Gastroesophageal sphincter (tissue), 4 donors: ENCODE results near the gene ARHGEF6. TPM values are rescaled to one million over a fixed set of nuclear protein-coding genes. Genes with fewer than 3 reads are reported as not detected.
A peak's percentile ranks its signal among the peaks of the same experiment; 100 is the strongest.

Experiments
- ATAC-seq: fragments of 150-250 bp; one replicate; pipeline ENCODE4 v1.9.1; 2016; ENCODE audit warnings: mild to moderate bottlenecking, moderate library complexity
- H3K27ac ChIP-seq, 4 donors: fragments of 200-600 bp; sonication (generic) in 3 of 4; 1 replicate in 3 of 4; 2 replicates in 1 of 4; pipeline ENCODE4 v1.5.1; 2016 to 2019
- H3K27me3 ChIP-seq: fragments of 200-600 bp; sonication (generic); one replicate; pipeline ENCODE4 v1.5.1; 2019
- H3K36me3 ChIP-seq, 2 donors: fragments of 200-600 bp; sonication (generic); one replicate each; pipeline ENCODE4 v1.5.1; 2019; ENCODE audit warnings: control low read depth in 1 of 2
- H3K4me1 ChIP-seq, 3 donors: fragments of 200-600 bp; sonication (generic); 1 replicate in 2 of 3; 2 replicates in 1 of 3; pipeline ENCODE4 v1.5.1; 2016 to 2019; ENCODE audit warnings: control low read depth in 2 of 3
- H3K4me3 ChIP-seq, 2 donors: fragments of 200-600 bp; sonication (generic); one replicate each; pipeline ENCODE4 v1.5.1; 2019; ENCODE audit warnings: mild to moderate bottlenecking in 1 of 2, moderate library complexity in 1 of 2
- H3K9me3 ChIP-seq, 3 donors: fragments of 200-600 bp; sonication (generic); one replicate each; pipeline ENCODE4 v1.5.1; 2017 to 2019; ENCODE audit warnings: control low read depth in 2 of 3
- EP300 ChIP-seq: sonication (generic); formaldehyde crosslinking; IDR thresholded peaks from one replicate; pipeline ENCODE4 v1.6.1; 2017; ENCODE audit warnings: antibody characterized with exemption, mild to moderate bottlenecking
- POLR2A ChIP-seq, 2 donors: fragments of 450-650 bp; IDR thresholded peaks; one replicate each; pipeline ENCODE4 v1.6.1; 2017; ENCODE audit warnings: antibody characterized with exemption in 2 of 2, mild to moderate bottlenecking in 2 of 2, moderate library complexity in 1 of 2
- POLR2AphosphoS5 ChIP-seq: sonication (generic); formaldehyde crosslinking; IDR thresholded peaks from one replicate; pipeline ENCODE4 v1.6.1; 2017; ENCODE audit warnings: antibody characterized with exemption
- WGBS, 2 donors: methylation state at CpG; one replicate each; pipeline ENCODE4 v1.1.5; 2018; ENCODE audit warnings: low coverage in 1 of 2; 5-methylcytosine and 5-hydroxymethylcytosine counted together
- total RNA-seq, 4 donors: library from RNA; depleted of rRNA; stranded (reverse); fragments of >200 nt; gene quantifications; one replicate each; pipeline ENCODE4 v1.1.0, GENCODE V29; 2016
- TF ChIP-seq, protein P1 (sequence below), 4 experiments: fragments of 200-600 bp in 2 of 4; fragments of 450-650 bp in 2 of 4; sonication (generic) in 1 of 4; IDR thresholded peaks; one replicate each; pipeline ENCODE4 v1.5.1; 2017 to 2019; ENCODE audit warnings: antibody characterized with exemption in 4 of 4, mild to moderate bottlenecking in 2 of 4, moderate library complexity in 2 of 4

The ARHGEF6 gene
- total RNA-seq, 4 donors from 2014 or later = 14.2 to 18.5 (median 16.3) TPM

GRCh38 chrX:136731207-136731782 is 49.4 kb downstream of the ARHGEF6 start:
- 55 to 66% methylated on average over 4 to 5 of the region's 5 CpGs for WGBS, 2 donors

DNA sequence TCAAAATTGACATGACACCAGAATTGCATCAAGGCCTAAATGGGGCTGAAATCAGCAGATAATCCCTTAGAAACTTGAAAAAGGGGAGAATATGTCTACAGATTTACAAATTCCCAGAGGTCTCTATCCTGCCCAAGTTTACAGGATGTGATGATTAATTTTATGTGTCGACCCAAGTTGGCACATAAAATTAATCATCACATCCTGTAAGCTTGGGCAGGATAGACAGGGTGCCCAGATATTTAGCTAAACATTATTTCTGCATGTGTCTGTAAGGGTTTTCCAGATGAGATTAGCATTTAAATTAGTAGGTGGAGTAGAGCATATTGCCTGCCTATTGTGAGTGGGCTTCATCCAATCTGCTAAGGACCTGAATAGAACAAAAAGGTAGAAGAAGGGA is 52.3 kb downstream of the ARHGEF6 start:
- Histone ChIP-seq H3K27ac (no peak overlapping the region), H3K4me1 (no peaks in the 10 kb centered on the region), H3K36me3 (no peaks in the 10 kb centered on the region), H3K27me3 (no peaks in the 10 kb centered on the region), H3K9me3 (no peaks in the 10 kb centered on the region), H3K4me3 (no peak overlapping the region)
- 50 to 60% methylated on average over 1 of the region's 1 CpG for WGBS, 2 donors
- TF ChIP-seq POLR2A (IDR thresholded peaks at IDR 0.05) = no peak
- TF ChIP-seq, protein P1, sequence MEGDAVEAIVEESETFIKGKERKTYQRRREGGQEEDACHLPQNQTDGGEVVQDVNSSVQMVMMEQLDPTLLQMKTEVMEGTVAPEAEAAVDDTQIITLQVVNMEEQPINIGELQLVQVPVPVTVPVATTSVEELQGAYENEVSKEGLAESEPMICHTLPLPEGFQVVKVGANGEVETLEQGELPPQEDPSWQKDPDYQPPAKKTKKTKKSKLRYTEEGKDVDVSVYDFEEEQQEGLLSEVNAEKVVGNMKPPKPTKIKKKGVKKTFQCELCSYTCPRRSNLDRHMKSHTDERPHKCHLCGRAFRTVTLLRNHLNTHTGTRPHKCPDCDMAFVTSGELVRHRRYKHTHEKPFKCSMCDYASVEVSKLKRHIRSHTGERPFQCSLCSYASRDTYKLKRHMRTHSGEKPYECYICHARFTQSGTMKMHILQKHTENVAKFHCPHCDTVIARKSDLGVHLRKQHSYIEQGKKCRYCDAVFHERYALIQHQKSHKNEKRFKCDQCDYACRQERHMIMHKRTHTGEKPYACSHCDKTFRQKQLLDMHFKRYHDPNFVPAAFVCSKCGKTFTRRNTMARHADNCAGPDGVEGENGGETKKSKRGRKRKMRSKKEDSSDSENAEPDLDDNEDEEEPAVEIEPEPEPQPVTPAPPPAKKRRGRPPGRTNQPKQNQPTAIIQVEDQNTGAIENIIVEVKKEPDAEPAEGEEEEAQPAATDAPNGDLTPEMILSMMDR (IDR thresholded peaks at IDR 0.05) = no peak
- TF ChIP-seq POLR2AphosphoS5 = no peak
- TF ChIP-seq EP300 = no peak
- no peak for ATAC-seq

More at GRCh38 chrX:136731207-136731782, 49.4 kb downstream of the ARHGEF6 start:
- H3K4me1 ChIP-seq = no peaks in the 10 kb centered on the region
- H3K27me3 ChIP-seq = no peaks in the 10 kb centered on the region
- no peaks in the 10 kb centered on the region for H3K36me3 ChIP-seq
- H3K4me3 ChIP-seq = no peak overlapping the region
- no peaks in the 10 kb centered on the region for H3K9me3 ChIP-seq
- H3K27ac ChIP-seq = no peak overlapping the region
- TF ChIP-seq POLR2AphosphoS5 (no peak), EP300 (no peak), POLR2A (IDR thresholded peaks at IDR 0.05) (no peak)
- TF ChIP-seq, protein P1 (IDR thresholded peaks at IDR 0.05) = no peak
- ATAC-seq = no peak

- peak; percentile 71 for ATAC-seq
These were observed 55.2 kb downstream of the ARHGEF6 start for GRCh38 chrX:136725441-136726104.

DNA sequence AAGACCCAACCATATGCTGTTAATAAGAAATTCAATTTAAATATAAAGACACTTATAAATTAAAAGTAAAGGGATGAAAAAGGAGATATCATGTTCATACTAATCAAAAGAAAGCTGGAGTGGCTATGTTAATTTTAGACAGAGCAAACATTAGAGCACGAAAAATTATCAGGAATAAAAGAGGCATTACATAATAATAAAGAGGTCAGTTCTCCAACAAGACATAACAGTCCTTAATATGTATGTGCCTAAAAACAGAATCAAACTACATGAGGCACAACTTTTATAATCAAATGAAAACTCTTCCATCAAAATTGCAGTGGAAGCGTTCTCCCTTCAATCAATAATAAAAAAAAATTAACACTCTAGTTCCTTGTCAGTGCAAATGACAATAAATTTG is 62.6 kb downstream of the ARHGEF6 start:
- H3K27me3 ChIP-seq = no peaks in the 10 kb centered on the region
- ATAC-seq = no peak
- H3K4me1 ChIP-seq = peaks cover 0 to 4% (median 0%) of the 10 kb centered on the region in 3 donors
- H3K4me3 ChIP-seq = no peak overlapping the region
- no peaks in the 10 kb centered on the region for H3K9me3 ChIP-seq
- no peaks in the 10 kb centered on the region for H3K36me3 ChIP-seq
- no peak overlapping the region for H3K27ac ChIP-seq
- TF ChIP-seq EP300 (no peak), POLR2A (IDR thresholded peaks at IDR 0.05) (no peak), POLR2AphosphoS5 (no peak)
- TF ChIP-seq, protein P1 (IDR thresholded peaks at IDR 0.05) = no peak
- 73 to 78% methylated on average over 1 to 2 of the region's 2 CpGs for WGBS, 2 donors

More at GRCh38 chrX:136725441-136726104, 55.2 kb downstream of the ARHGEF6 start:
- Histone ChIP-seq H3K36me3 (no peaks in the 10 kb centered on the region), H3K4me3 (no peak overlapping the region), H3K27ac (peak overlapping the region in 1 of 4 donors; percentile 2), H3K9me3 (no peaks in the 10 kb centered on the region), H3K4me1 (no peaks in the 10 kb centered on the region), H3K27me3 (no peaks in the 10 kb centered on the region)
- TF ChIP-seq EP300 = no peak
- no peak for TF ChIP-seq POLR2AphosphoS5
- no peak for TF ChIP-seq POLR2A (IDR thresholded peaks at IDR 0.05)
- TF ChIP-seq, protein P1 (IDR thresholded peaks at IDR 0.05) = no peak
